NCI-H2029 (cell line): ENCODE measurements around the gene KRTAP10-11.
"Not testable (repeated sequence)": the region's sequence is repeated elsewhere in the genome, so short reads cannot be mapped to it uniquely, and the experiment has no call there.

Experiments
- DNase-seq: peaks from one replicate; lab custom pipeline; 2025; lab: John Stamatoyannopoulos, UW

Gene KRTAP10-11

GRCh38 chr21:44639331-44639655 lies 6.9 kb upstream of the KRTAP10-11 start:
- DNase-seq, result no peak

- DNase-seq, result no peak
Observed at GRCh38 chr21:44640761-44641160, 5.5 kb upstream of the KRTAP10-11 start.

GRCh38 chr21:44643741-44644310 lies 2.4 kb upstream of the KRTAP10-11 start:
- DNase-seq, result no peak

- DNase-seq, result no peak
Observed at GRCh38 chr21:44644878-44645277, 1.3 kb upstream of the KRTAP10-11 start.

GRCh38 chr21:44647222-44647552 lies 973 bp downstream of the KRTAP10-11 start:
- DNase-seq, result no peak

GRCh38 chr21:44648557-44649311 lies 2.5 kb downstream of the KRTAP10-11 start:
- DNase-seq, result no peak

GRCh38 chr21:44649521-44650100 lies 3.4 kb downstream of the KRTAP10-11 start:
- no peak for DNase-seq

GRCh38 chr21:44650265-44650972 lies 4.2 kb downstream of the KRTAP10-11 start:
- DNase-seq, result no peak

- no peak for DNase-seq
Observed at GRCh38 chr21:44650973-44651675, 4.9 kb downstream of the KRTAP10-11 start.

GRCh38 chr21:44653123-44653522 lies 6.9 kb downstream of the KRTAP10-11 start:
- DNase-seq, result no peak

GRCh38 chr21:44653656-44654575 lies 7.7 kb downstream of the KRTAP10-11 start:
- no peak for DNase-seq

GRCh38 chr21:44654576-44655175 lies 8.5 kb downstream of the KRTAP10-11 start, which contains the start of gene KRTAP12-4:
Gene KRTAP12-4 (minus strand): TSS chr21:44654659. CDS start chr21:44654614, 45 bp downstream.
- DNase-seq, result no peak

- DNase-seq, result no peak
Observed at GRCh38 chr21:44656868-44657267, 10.7 kb downstream of the KRTAP10-11 start.

- DNase-seq, result no peak
Observed at GRCh38 chr21:44657635-44658540, 11.7 kb downstream of the KRTAP10-11 start, which contains the start of gene KRTAP12-3. Gene KRTAP12-3 (plus strand): TSS chr21:44657932. CDS start chr21:44657980, 48 bp downstream.

- DNase-seq, result no peak
Observed at GRCh38 chr21:44658541-44658910, 12.3 kb downstream of the KRTAP10-11 start.

- DNase-seq, result no peak
Observed at GRCh38 chr21:44658913-44659595, 12.8 kb downstream of the KRTAP10-11 start.

GRCh38 chr21:44661567-44661966 lies 15.4 kb downstream of the KRTAP10-11 start:
- DNase-seq, result not testable (repeated sequence)

GRCh38 chr21:44664691-44665090 lies 18.5 kb downstream of the KRTAP10-11 start:
- no peak for DNase-seq
